Measurements from ENCODE around the gene PKD2. TPM values are rescaled to one million over a fixed set of nuclear protein-coding genes. Genes with fewer than 3 reads are reported as not detected.
A peak's percentile ranks its signal among the peaks of the same experiment; 100 is the strongest.

Gene PKD2
- total RNA-seq (2022) (30.4 and 31.6 TPM in 2 replicates), Bru-seq, nascent RNA (percentile 77 among the genes with signal in this experiment), BruChase-seq, experiment 1, labeled RNA remaining after a 6-hour chase (percentile 73 among the genes with signal in this experiment), BruChase-seq, experiment 2, labeled RNA remaining after a 2-hour chase (percentile 78 among the genes with signal in this experiment)
- long read RNA-seq, full-length matches to known transcripts = 16 of 25 reads
- long read RNA-seq, partial matches to known transcripts = 0 of 25 reads
- long read RNA-seq, other reads (novel, unspliced or antisense) = 9 of 25 reads

GRCh38 chr4:88007304-88008121, at the start of gene PKD2:
PKD2 (plus strand) TSS chr4:88007635; CDS start chr4:88007734, 99 bp downstream.
- peak within 1 kb of the TSS; percentile 40 for H3K27ac Mint-ChIP-seq (ENCODE audit: unreplicated experiment)
- intact Hi-C loops (cut with micrococcal nuclease; ENCODE audit: unreplicated experiment) = no loop called here
- H3K4me1 Mint-ChIP-seq (ENCODE audit: low read depth, unreplicated experiment) = peaks cover 28% of the 10 kb centered on the region
- peak; percentile 81 for DNase-seq
- H3K4me3 Mint-ChIP-seq (ENCODE audit: low read depth, unreplicated experiment) = peak within 1 kb of the TSS; percentile 74
- BruUV-seq (replicated peaks) = no TSS peak
- H3K9me3 Mint-ChIP-seq (ENCODE audit: low read depth, unreplicated experiment) = no peaks in the 10 kb centered on the region
- TF ChIP-seq CTCF (IDR thresholded peaks at IDR 0.05; ENCODE audit: unreplicated experiment) = no peak
- CTCF ChIA-PET = no interaction called here
- H3K36me3 Mint-ChIP-seq (ENCODE audit: insufficient read depth, unreplicated experiment) = peaks cover 14% of the 10 kb centered on the region
- H3K27me3 Mint-ChIP-seq (ENCODE audit: unreplicated experiment) = no peaks in the 10 kb centered on the region

- Mint-ChIP-seq H3K27ac (ENCODE audit: unreplicated experiment) (peak overlapping the region; percentile 65), H3K4me3 (ENCODE audit: low read depth, unreplicated experiment) (no peak overlapping the region), H3K36me3 (ENCODE audit: insufficient read depth, unreplicated experiment) (no peaks in the 10 kb centered on the region), H3K4me1 (ENCODE audit: low read depth, unreplicated experiment) (peaks cover 9% of the 10 kb centered on the region), H3K9me3 (ENCODE audit: low read depth, unreplicated experiment) (no peaks in the 10 kb centered on the region), H3K27me3 (ENCODE audit: unreplicated experiment) (no peaks in the 10 kb centered on the region)
- peak; percentile 36 for DNase-seq
- intact Hi-C loops (cut with micrococcal nuclease; ENCODE audit: unreplicated experiment) = no loop called here
- BruUV-seq (replicated peaks) = no TSS peak
- no peak for TF ChIP-seq CTCF (IDR thresholded peaks at IDR 0.05; ENCODE audit: unreplicated experiment)
- CTCF ChIA-PET = interaction anchor here (1.4 kb wide), 1 partner anchor 109 kb away, joined by 5 read pairs; no protein-coding TSS in a partner anchor
Observed at GRCh38 chr4:87961993-87962392, 45.4 kb upstream of the PKD2 start.

- peaks cover 9% of the 10 kb centered on the region for H3K4me1 Mint-ChIP-seq (ENCODE audit: low read depth, unreplicated experiment)
- no peak for TF ChIP-seq CTCF (IDR thresholded peaks at IDR 0.05; ENCODE audit: unreplicated experiment)
- peak overlapping the region; percentile 65 for H3K27ac Mint-ChIP-seq (ENCODE audit: unreplicated experiment)
- CTCF ChIA-PET = interaction anchor here (0.5 to 1.4 kb wide), 2 partner anchors 59 to 110 kb away, joined by 4 to 5 read pairs; no protein-coding TSS in a partner anchor
- H3K36me3 Mint-ChIP-seq (ENCODE audit: insufficient read depth, unreplicated experiment) = no peaks in the 10 kb centered on the region
- intact Hi-C loops (cut with micrococcal nuclease; ENCODE audit: unreplicated experiment) = no loop called here
- H3K9me3 Mint-ChIP-seq (ENCODE audit: low read depth, unreplicated experiment) = no peaks in the 10 kb centered on the region
- no peaks in the 10 kb centered on the region for H3K27me3 Mint-ChIP-seq (ENCODE audit: unreplicated experiment)
- no peak for DNase-seq
- BruUV-seq (replicated peaks) = no TSS peak
- H3K4me3 Mint-ChIP-seq (ENCODE audit: low read depth, unreplicated experiment) = no peak overlapping the region
Observed at GRCh38 chr4:87962398-87963146, 44.9 kb upstream of the PKD2 start.

GRCh38 chr4:87965501-87965975, 41.9 kb upstream of the PKD2 start:
- H3K27me3 Mint-ChIP-seq (ENCODE audit: unreplicated experiment) = no peaks in the 10 kb centered on the region
- no peaks in the 10 kb centered on the region for H3K9me3 Mint-ChIP-seq (ENCODE audit: low read depth, unreplicated experiment)
- H3K4me3 Mint-ChIP-seq (ENCODE audit: low read depth, unreplicated experiment) = no peak overlapping the region
- peaks cover 17% of the 10 kb centered on the region for H3K4me1 Mint-ChIP-seq (ENCODE audit: low read depth, unreplicated experiment)
- CTCF ChIA-PET = interaction anchor here (0.6 kb wide), 1 partner anchor 113 kb away, joined by 4 read pairs; no protein-coding TSS in a partner anchor
- no peak for TF ChIP-seq CTCF (IDR thresholded peaks at IDR 0.05; ENCODE audit: unreplicated experiment)
- DNase-seq = no peak
- H3K27ac Mint-ChIP-seq (ENCODE audit: unreplicated experiment) = no peak overlapping the region
- intact Hi-C loops (cut with micrococcal nuclease; ENCODE audit: unreplicated experiment) = no loop called here
- no TSS peak for BruUV-seq (replicated peaks)
- H3K36me3 Mint-ChIP-seq (ENCODE audit: insufficient read depth, unreplicated experiment) = no peaks in the 10 kb centered on the region
